HG03460 (cell line): ENCODE data around the gene MXRA7.
"Not testable (repeated sequence)": the region's sequence is repeated elsewhere in the genome, so short reads cannot be mapped to it uniquely, and the experiment has no call there.

Experiments
- ATAC-seq: cut with Tn5 transposase; IDR thresholded peaks from one replicate; pipeline ENCODE4 v1.9.1; 2021; ENCODE audit not compliant: unreplicated experiment

The MXRA7 gene

DNA sequence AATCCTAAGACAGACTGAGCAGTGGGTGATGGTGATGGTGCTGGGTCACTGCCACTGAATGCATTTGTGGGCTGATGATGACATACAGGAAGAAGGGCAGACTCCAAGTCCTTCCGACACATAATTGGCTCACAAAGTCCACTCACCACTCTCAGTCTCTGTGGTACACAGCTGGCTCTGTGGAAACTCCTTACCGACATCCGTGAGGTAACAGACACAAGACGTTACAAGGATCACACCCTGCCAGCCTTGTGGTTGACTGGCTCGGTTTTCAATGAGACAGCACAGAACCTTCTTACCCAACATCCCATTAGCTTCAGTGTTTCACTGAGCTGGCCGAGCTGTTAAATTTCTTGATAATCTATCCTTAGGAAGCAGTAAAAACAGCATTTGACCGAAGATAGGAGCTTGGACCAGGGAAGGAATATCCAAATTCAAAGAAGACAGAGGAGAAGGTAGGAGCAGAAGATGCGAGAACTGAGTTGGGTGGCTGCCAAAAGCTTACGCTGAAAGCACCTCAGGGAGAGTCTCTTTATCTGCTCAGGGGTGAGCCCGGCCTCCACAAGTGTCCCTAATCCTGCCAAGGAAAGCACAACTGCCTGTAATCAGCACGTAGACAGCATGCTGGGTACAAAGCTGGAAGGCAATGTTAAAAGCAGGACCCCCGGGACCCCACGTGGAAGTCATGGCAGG is 5.5 kb upstream of the MXRA7 start:
- no peak for ATAC-seq

DNA sequence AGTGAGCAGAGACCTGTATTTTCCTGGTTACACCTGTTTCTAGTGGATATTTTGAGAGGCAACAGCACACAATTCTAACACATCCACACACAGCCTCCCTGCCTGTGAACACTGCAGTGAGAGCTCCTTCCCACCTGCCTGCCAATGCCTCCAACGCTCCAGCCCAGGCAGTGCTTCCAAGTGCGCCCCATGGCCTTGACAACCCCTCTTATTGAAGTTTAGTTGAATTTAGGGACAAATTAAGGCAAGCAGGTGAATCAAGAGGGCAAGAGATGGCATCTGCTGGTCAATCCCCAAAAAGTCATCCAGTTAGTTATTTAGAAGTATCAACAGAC is 4.7 kb upstream of the MXRA7 start:
- no peak for ATAC-seq

DNA sequence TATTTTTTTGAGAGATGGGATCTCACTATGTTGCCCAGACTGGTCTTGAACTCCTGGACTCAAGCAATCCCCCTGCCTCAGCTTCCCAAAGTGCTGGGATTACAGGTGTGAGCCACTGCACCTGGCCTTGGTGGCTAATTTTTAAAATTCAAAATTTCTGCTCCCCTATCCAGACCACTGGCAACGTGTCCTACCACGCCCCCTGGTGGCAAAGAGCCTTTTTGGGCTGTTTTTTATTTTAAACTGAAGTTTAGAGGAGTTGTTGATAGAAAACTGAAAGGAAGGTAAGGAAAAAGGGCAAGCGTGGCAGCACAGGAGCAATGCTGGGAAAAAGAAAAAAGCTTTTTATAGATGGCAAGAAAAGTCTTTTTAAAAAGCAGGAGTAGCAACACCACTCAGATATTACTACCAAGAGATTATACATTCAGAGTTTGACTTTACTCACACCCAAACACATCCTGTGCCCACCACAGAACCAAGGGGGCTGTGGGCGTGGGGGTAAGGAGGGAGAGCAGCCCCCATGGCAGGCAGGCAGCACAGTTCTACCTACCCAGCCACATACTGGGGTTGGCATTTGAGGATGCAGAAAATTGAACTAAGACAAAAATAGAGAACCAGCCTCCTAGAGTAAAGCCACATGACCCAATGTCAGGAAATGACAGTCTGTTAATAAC is 4.2 kb upstream of the MXRA7 start:
- ATAC-seq: no peak

DNA sequence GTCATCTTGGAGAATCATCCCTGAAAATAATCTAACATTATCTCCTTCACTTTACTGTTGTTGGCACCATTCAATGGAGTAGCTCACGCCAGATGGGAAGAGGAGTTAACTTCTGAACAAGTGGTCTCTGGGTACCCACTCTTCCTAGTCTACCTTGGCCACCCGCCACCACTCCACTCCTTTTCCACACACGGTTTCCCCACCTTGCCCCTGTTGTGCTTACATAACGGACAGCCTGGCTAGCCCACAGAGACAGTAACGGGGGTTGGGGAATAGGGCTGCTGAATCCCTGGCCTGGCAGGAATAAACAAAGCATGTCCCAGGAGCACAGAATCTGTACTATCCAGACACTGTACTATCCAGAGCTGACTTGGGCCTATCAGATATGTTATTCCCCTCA is 3.6 kb upstream of the MXRA7 start:
- no peak for ATAC-seq

DNA sequence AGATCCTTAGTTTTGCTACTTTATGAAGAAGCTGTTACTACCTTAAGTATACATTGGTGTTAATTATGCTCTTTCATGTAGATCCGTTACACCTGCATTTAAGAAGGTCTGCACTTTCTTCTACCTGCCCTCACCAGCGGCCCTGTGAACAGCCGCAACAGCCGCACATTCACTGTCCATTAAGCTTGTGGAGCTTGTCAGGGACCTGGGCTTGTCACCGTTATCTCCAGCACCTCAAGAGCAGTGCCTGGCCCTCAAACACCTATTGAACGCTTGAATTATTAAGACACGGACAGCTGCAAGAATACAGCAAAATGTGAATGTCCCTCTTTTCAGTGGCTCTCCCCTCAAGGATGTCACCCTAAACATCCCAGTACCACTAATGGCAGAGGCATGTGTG is 3.0 kb upstream of the MXRA7 start:
- ATAC-seq: no peak

DNA sequence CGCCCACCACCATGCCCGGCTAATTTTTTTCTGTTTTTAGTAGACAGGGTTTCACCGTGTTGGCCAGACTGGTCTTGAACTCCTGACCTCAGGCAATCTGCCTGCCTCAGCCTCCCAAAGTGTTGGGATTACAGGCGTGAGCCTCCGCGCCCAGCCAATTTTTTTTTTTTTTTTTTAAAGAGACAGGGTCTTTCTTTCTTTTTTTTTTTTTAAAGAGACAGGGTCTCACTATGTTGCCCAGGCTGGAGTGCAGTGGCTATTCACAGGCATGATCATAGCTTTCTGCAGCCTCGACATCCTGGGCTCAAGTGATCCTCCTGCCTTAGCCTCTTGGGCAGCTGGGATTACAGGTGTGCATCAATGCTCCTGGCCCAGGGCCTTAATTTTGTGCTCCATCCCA is 1.6 kb upstream of the MXRA7 start:
- ATAC-seq: not testable (repeated sequence)

DNA sequence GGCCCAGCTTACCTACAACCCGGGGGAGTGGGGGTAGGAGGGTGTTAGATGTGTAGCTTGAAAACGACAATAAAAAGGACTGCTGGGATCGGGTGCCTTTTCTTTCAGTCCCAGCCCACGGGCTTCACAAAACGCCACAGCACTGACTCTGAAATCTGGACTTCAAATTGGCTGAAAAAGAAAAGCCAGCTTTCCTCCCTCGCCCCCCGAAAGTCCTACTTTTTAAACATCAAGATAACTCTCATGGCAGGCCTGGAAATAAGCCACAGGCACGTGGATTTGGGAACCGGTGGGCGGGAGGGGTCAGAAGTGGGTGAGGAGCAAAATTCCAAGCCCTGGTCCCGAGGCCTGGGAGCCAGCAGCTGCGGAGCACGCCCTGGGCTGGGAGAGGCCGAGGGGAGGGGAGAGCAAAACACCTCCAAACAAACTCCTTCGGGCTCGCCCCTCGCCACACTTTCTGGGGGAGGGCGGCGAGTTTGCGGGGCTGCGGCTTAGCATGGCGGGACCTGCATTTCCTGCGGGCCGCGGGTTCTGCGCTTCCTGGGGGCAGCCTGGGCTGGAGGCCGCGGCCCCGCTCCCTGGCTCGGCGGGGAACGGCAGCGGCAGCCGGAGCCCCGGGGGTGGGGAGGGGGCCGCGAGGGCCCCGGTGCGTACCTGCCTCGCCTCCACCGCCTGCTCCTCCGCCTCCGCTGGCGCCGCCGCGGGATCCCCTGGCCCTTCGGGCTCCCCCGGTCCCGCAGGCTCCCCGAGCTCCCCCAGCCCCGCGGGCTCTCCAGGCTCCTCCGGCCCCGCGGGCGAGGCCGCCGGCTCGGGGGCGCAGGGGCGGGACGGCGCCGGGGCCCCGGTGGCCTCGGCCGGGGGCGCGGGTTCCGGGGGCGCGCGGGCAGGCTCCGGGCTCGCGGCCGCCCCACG is 558 bp downstream of the MXRA7 start:
- ATAC-seq: not testable (repeated sequence)

DNA sequence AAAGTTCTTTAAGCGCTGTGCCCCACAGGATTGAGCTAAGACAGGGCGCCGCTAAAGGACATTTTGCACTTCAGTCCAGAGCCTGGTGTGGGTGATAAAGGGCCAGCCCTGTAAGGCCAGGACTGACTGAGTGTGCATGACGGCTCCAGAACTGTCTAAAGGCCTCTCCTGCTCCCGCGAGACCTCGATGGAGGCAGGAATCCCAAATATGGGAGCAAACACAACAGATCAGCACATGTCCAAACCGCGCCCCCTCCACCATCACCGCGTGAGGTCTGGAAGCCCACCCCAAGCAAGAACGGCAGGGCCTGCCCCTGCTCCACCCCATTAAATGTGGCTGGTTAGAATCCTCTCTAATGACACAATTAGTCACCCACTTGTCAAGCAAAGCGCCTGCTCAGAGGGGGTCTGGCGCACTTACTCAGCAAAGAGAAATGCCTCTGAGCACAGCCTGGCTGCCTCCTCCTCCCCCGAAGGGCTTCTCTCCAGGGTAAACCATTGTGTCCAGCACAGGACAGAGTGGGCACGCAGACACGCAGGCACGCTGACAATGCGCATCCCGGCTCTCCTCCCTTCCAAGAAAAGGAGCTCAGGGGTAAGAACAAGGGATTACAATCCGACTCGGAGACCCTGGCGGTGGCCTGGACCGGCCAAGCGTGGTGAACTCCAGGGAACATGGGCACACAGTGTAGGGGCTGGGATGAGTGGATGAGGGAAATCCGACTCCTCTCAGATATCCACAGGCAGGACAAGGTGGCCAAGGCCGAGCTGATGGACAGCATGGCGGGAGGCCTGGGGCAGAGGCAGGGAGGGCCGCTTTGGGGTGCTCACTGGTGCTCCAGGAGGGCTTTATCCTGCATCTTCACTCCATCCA is 1.5 kb downstream of the MXRA7 start:
- ATAC-seq: no peak

DNA sequence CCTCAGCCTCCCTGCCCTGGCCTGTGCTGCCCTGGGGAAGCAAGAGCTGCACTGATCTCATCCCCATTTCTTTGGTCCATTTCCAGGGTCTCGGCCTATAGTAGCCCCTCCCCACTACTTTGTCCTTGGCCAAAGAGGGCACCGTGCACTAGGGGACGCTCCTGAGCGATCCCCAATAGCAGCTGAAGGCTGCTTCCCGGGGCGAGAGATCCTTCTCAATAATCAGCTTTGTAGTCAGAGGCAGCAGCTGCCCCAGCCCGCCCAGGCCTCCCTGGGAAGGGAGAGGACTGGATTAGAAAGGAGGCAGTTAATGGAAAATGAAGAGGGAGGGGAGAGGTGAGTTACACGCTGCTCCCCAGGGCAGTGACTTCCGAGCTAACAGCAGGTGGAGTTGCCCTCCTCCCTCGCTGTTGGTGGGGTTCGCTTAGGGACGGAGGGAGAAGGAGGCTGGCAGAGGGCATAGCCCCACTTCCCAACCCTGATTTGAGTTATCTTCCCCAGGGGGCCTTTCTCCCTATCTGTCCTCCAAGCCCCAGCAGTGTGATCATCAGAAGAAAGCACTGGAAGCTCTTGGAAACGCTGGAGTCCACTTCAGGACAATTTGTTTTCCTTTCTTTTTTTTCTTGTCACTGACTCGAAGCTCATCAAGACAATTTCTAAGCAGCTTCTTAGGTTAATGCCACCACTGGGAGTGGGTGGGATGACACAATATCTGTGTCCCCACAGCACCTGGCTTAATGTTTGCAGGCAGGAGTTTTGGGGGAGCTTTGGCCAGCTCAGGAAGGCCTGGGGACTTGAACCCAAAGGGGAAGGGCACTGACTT is 2.6 kb downstream of the MXRA7 start:
- ATAC-seq: no peak

DNA sequence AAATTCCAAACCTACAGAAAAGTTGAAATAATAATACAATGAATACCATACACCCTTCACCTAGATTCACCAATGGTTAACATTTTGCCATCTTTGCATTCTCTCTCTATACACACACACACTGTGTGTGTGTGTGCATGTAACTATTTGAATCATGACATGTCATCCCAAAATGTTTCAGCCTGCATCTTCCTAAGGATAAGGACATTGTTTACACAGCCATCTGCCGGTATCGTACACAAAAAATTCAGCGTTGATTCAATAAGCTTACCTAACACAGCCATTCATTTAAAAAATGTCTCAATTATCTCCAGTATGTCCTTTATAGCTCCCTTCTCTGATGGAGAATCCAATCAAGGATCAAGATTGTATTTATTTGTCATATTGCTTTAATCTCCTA is 3.9 kb downstream of the MXRA7 start:
- ATAC-seq: no peak

DNA sequence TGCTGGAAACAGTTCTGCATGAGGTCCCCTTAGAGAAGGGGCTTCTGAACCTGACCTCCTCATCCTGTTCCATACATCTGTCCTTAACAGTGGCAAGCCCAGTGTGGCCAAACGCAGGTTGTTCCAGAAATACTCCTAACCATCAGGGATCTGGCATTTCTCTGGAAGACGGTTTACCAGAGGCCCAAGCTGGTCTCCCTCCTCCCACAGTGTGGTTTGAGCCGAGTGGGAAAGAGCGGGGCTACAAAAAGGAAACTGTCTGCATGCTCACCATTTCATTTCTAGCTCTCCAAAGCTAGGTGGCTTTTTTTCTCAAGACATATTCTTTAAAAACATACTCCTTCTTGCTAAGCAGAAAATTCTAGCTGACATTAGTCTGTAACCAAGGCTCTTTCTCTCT is 6.0 kb downstream of the MXRA7 start:
- ATAC-seq: no peak

DNA sequence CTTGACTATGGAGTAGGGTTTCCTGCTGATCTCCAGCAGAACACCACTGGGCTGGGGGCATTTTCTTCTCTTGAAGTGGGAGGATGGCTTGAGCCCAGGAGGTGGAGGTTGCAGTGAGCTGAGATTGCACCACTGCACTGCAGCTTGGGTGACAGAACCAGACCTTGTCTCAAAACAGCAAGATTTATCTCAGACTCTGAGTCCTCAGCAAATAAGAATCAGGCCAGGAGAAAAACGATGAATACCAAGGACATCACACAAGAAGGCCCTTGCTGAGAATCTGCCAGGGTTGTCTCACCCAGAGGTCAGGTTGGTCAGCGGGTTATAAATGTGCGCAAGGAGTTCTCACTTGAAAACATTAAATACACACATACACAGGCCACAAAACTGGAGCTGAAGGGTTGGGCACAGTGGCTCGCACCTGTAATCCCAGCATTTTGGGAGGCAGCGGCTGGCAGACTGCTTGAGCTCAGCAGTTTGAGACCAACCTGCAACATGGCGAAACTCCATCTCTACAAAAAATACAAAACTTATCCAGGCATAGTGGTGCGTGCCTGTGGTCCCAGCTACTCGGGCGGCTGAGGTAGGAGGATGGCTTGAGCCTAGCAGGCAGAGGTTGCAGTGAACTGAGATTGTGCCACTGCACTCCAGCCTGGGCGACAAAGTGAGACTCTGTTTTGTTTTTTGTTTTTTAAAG is 7.7 kb downstream of the MXRA7 start:
- no peak for ATAC-seq

DNA sequence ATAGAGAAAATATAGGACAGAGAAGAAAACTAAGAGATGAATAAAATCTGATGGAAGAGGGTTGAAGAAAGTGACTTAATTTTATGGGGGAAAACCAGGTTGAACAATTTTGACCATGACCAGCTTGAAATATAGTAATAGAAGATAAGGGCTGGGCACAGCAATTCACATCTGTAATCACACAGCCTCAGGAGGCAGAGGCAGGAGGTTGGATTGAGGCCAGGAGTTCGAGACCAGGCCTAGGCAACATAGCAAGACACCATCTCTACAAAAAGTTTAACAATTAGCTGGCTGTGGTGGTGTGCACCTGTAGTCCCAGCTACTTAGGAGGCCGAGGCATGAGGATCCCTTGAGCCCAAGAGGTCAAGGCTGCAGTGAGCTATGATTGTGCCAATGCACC is 8.7 kb downstream of the MXRA7 start:
- ATAC-seq: no peak

DNA sequence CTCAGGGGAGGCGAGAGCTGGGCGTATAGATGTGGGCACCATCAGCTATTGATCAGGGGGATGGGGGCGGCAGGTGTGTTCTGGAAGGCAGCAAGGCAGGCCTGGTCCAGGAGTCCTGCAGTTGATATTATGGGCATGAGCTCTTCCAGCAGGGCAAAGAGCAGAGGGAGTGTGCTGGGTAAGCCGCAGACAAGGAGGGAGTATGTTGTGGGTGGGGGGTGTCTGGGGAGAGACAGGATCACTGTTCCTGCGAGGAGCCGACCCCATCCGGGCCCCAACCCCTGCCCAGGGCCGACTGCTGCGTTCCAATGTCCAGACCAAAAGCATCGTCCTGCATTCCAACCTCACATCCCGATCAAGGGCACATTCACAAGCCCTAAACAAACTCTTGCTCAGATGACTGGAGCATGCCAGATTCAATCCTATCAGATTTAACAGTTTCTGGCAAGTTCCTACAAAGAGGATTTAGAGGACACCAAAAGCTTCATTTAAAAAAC is 9.2 kb downstream of the MXRA7 start:
- ATAC-seq: no peak

DNA sequence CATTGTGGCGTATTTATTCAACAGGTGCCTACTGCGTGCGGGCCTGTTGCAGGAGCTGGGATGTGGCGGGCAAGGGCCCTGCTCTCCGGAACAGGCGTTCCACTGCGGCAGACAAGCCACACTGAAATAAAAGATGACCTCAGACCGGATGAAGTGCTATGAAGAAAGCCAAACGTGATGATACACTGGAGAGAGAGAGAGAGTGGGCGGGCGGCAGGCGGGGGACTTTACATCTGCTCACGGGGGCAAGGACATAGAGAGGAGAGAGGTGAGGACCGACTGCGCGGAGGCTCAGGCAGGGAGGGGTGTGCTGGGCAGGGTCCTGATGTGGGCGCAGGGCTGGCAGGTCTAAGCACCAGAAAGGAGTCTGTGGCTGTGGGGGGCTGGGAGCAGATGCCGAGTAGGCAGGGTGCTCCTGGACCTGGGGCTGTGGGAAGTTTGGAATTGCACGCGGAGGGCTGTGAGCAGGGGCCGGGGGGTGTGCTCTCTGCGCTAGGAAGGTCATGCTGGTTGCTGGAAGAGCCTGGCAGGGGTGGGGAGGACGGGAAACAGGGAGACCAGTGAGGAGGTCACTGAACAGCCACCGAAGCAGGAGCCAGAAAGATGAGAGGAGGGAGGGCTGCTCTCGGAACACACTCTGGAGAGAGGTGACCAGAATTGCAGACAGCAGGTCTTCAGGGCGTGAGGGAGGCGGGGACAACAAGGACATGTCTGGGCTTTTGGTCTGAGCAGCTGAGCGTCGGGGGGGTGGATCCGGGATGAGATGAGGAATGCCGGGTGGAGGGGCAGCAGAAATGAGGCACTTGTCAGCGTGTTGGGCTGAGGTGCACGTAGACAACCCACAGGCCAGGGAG is 9.9 kb downstream of the MXRA7 start:
- no peak for ATAC-seq

DNA sequence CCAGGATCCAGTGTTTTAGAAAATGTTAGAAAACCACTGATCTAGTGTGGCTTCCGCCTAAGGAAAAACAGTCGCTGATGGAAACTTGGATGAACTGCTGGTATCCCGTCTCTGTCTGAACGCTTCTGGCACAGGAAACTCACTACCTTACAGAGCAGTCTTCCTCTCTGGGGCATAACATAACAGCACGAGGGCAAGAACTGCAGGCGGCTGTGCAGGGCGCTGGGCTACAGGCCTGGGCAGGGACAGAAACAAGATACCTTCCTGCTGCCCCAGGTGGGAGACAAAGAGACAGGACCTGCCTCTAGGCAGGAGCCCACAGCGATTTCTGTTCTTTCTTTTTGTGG is 10.5 kb downstream of the MXRA7 start:
- ATAC-seq: no peak

DNA sequence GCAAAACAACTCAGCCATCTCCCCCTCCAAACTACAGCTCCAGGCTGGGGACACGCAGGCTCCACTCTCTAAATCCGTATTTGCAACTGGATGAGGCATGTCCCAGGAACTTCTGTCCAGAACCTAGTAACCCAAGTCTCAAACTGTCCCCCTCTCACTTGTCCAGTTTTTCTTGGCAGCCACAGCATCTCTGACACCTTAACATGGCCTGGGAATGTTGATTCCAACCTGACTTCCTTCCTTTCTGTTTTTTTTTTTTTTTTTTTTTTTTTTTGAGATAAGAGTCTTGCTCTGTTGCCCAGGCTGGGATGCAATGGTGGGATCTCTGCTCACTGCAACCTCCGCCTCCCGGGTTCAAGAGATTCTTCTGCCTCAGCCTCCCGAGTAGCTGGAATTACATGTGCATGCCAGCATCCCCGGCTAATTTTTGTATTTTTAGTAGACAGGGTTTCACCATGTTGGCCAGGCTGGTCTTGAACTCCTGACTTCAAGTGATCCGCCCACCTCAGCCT is 12.2 kb downstream of the MXRA7 start:
- not testable (repeated sequence) for ATAC-seq

DNA sequence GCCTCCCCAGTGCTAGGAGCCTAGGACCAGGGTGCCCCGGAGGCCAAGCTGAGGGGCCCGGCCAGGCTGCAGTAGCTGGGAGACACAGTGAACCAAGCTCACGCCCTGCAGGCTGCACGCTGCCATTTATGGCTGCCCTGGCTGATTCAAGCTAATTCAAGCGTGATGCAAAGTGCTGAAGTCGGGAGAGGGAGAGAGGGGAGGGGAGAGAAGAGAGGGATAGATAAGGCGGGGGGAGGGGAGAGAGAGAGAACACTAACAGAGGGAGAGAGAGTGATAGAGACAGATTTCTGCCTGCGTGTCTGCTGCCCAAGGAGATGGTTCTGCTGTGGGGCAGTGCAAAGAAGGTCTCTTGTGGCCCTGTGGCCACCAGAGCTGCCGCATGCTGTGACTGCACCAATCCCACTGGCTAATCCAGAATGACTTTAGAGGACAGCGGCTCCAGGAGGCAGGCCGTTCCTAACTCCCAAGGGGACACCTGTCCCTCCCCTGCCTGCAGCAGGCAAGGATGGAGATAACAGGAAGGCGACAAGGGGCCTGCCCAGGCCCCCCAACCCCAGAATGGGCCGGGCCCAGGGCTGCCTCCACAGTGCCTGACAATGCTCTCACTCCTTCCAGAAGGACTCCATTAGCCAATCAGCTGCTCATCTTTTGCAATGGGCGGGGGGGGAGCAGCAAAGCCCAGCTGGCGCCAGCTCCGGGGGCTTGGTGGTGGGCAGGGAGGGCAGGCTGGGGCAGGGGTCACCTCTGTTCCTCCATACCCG is 12.9 kb downstream of the MXRA7 start:
- ATAC-seq: no peak
